Neutrophil (primary cell): Measurements from ENCODE around the gene PRDM10.

Source experiments
- H3K27ac ChIP-seq: fragments of 200-600 bp; sonication (generic); 2 replicates; pipeline ENCODE4 v1.5.1; 2016; ENCODE audit warnings: mild to moderate bottlenecking, moderate library complexity
- H3K27me3 ChIP-seq: fragments of 200-600 bp; sonication (generic); 2 replicates; pipeline ENCODE4 v1.6.0; 2016; ENCODE audit warnings: mild to moderate bottlenecking
- H3K36me3 ChIP-seq: fragments of 200-600 bp; sonication (generic); 2 replicates; pipeline ENCODE4 v1.5.1; 2017
- H3K4me1 ChIP-seq, 2 experiments: fragments of 200-600 bp in 1 of 2; sonication (generic) in 1 of 2; 1 replicate in 1 of 2; 2 replicates in 1 of 2; pipeline versions ENCODE4 v1.5.1 to v1.6.1; 2013 to 2016; ENCODE audit warnings: low read depth in 1 of 2, low read length in 1 of 2, mild to moderate bottlenecking in 1 of 2, moderate library complexity in 1 of 2; ENCODE audit not compliant: control insufficient read depth in 1 of 2, insufficient read depth in 1 of 2
- H3K4me3 ChIP-seq, 2 experiments: fragments of 200-600 bp in 1 of 2; sonication (generic) in 1 of 2; 1 replicate in 1 of 2; 2 replicates in 1 of 2; pipeline ENCODE4 v1.5.1; 2013 to 2016; ENCODE audit warnings: low read depth in 1 of 2, low read length in 1 of 2, mild to moderate bottlenecking in 1 of 2, moderate library complexity in 1 of 2
- H3K9me3 ChIP-seq: fragments of 200-600 bp; sonication (generic); 2 replicates; pipeline ENCODE4 v1.5.1; 2016
- TF ChIP-seq, protein P1 (sequence below): fragments of 200-600 bp; sonication (generic); IDR thresholded peaks from 2 replicates; pipeline ENCODE4 v1.5.1; 2016; ENCODE audit warnings: antibody characterized with exemption

The PRDM10 gene

DNA sequence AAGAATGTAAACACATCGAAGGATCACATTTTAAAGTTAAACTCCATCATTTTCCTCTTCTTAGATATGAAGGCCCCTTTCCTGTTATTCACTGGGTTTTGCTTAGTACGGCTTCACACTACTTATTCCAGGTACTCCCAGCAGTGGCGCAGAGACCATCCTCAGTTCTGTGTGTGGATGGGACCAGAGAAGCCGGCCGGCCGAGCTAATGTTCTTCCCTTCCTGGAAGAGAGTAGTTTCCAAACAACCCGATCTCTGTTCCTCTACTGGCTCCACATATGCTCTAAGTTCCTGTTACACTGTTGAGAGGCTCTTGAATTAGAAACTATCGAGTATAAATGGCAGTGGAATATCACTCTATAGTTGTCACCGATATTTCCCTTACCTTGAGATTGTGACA lies 106.6 kb downstream of the PRDM10 start:
- Histone ChIP-seq H3K4me1 (peaks cover 17 to 18% of the 10 kb centered on the region in 2 experiments), H3K27me3 (peaks cover 6% of the 10 kb centered on the region), H3K4me3 (peak overlapping the region; percentile 80 to 98), H3K9me3 (no peaks in the 10 kb centered on the region), H3K36me3 (peaks cover 22% of the 10 kb centered on the region), H3K27ac (no peak overlapping the region)
- TF ChIP-seq, protein P1, sequence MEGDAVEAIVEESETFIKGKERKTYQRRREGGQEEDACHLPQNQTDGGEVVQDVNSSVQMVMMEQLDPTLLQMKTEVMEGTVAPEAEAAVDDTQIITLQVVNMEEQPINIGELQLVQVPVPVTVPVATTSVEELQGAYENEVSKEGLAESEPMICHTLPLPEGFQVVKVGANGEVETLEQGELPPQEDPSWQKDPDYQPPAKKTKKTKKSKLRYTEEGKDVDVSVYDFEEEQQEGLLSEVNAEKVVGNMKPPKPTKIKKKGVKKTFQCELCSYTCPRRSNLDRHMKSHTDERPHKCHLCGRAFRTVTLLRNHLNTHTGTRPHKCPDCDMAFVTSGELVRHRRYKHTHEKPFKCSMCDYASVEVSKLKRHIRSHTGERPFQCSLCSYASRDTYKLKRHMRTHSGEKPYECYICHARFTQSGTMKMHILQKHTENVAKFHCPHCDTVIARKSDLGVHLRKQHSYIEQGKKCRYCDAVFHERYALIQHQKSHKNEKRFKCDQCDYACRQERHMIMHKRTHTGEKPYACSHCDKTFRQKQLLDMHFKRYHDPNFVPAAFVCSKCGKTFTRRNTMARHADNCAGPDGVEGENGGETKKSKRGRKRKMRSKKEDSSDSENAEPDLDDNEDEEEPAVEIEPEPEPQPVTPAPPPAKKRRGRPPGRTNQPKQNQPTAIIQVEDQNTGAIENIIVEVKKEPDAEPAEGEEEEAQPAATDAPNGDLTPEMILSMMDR: no peak

DNA sequence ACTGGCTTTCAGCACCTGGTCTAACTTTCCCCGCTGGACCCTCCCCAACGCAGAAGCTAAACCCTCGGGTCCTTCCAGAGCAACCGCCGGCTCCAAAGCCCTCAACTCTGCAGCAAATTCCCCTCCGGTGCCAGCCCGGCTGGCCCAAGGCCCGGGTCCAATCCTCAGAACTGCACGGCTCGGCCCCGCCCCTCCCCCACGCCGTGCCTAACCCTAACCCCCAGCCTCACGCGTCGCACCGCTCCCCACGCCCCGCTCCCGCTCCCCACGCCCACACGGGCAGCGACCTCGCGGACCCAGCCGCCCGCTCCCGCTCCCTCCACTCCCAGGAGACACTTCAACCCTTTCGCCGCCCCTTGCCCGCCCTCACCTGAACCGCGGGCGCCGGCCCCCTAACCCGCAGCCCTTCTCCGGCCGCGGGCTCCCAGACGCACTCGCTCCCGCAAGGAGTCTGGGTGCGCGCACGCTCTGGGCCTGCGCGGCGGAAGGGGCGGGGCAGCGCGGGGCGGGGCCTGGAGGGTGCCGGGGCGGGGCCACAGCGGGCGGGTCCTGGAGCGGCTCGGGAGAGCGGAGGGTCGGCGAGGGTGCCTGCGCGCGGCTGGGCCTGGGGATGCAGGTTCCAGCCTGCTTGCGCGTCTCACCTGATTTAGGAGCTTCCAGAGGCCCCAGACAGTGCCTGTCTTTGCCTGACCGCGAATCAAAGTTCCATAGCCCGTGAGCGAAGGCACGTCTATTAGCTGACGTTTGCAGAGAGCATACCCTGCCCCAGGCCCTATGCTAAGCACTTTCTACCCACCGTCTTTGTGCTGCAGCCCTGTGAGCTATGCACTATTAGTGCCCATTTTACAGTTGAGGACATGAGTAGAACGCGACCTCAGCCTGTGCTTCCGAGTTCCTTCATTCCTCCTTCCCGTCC lies 107.3 kb downstream of the PRDM10 start, which contains the start of gene NFRKB:
NFRKB (minus strand) TSS at position 453 of the 916 bp plus-strand sequence. CDS start 2,729 bp downstream, outside the sequence.
- TF ChIP-seq, protein P1: peak; percentile 41

DNA sequence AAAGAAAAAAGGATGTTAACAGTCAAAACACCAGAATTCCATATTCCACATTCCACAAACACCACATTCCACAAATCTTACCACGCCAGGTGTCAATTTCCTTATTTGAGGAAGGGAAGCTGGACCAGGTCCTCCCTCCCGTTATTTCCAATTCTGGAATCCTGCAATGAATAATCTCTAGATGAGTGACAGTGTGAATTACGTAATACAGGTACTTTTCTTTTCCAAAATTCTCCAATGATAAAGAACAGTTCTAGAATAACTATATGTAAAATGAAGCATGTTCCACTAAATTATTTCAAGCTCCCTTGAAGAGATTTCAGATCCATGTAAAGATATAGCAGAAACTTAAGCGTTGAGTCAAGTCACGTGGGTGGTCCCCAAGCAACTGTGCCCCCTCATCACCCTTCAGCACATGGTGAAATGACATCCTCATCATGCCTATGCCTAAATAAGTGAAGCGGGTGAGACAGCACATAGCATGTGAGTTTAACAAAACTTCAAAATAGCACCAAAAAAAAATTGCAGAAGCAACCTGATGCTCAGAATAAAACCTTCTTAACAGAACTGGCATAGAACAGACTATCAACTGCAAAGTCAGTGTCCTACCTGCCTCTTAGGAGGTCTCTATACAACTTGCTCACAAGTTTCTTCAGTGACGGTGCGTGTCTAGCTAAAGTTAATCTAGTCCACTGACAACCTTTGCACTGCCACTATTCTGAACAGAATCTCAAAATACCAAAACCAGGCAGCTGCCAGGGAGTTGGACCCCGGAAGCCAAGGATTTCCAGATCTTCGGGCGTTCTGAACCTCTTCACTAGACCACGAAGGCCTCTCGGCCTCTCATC lies 108.1 kb downstream of the PRDM10 start:
- TF ChIP-seq, protein P1: no peak
- Histone ChIP-seq H3K27me3 (peaks cover 6% of the 10 kb centered on the region), H3K27ac (peak overlapping the region; percentile 79), H3K36me3 (peaks cover 35% of the 10 kb centered on the region), H3K4me1 (peaks cover 17 to 18% of the 10 kb centered on the region in 2 experiments), H3K4me3 (peak overlapping the region; percentile 80 to 98), H3K9me3 (no peaks in the 10 kb centered on the region)

More for the DNA sequence above, 107.3 kb downstream of the PRDM10 start, which contains the start of gene NFRKB:
- Histone ChIP-seq H3K4me1 (peaks cover 17 to 18% of the 10 kb centered on the region in 2 experiments), H3K27ac (peak within 1 kb of the TSS; percentile 79), H3K36me3 (peaks cover 26% of the 10 kb centered on the region), H3K27me3 (peaks cover 6% of the 10 kb centered on the region), H3K9me3 (no peaks in the 10 kb centered on the region), H3K4me3 (peak within 1 kb of the TSS; percentile 80 to 98)

DNA sequence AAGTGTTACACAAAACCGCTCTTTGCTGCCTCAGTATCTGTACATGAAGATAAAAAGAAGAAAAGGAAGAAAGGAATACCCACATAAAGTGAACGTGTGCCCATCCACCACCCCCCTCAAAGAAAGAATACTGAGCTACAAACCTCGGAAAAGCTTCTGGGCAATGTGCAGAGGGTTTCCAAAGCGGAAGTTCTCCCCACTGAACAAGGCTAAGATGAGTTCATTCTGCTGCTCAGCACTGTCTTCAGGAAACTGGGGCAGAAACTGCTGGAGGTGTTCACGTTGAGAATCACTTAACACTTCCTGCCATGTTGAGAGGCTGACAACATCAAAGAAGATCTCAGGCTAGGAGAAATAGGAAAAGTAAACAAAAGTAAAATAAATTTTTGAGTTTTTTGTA lies 114.2 kb downstream of the PRDM10 start:
- Histone ChIP-seq H3K36me3 (peaks cover 94% of the 10 kb centered on the region), H3K4me1 (no peaks in the 10 kb centered on the region), H3K4me3 (no peak overlapping the region), H3K27me3 (no peaks in the 10 kb centered on the region), H3K9me3 (no peaks in the 10 kb centered on the region), H3K27ac (no peak overlapping the region)
- TF ChIP-seq, protein P1: no peak

DNA sequence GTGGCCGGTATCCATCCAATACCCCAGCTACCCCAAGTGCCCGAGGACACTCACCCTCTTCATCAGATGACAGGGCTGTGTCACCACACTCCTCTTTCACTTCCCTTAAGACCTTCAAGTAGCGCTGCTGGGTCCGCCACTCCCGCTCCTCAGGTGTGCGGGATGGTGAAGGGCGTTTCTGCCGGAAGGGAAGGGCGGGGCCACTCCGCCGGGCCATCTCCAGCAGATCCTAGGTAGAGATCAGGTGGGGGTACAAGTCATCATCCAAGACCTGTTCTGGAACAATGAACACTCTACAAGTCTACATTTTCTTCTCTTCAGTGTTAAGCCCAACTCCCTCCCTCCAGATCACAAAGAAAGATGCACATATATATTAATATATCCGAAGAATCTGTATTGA lies 117.3 kb downstream of the PRDM10 start:
- H3K27me3 ChIP-seq: no peaks in the 10 kb centered on the region
- H3K36me3 ChIP-seq: peaks cover 99% of the 10 kb centered on the region
- TF ChIP-seq, protein P1: no peak
- no peak overlapping the region for H3K27ac ChIP-seq
- H3K4me3 ChIP-seq: no peak overlapping the region
- H3K9me3 ChIP-seq: no peaks in the 10 kb centered on the region
- no peaks in the 10 kb centered on the region for H3K4me1 ChIP-seq
